ENCODE data around the gene NELL1. TPM values are rescaled to one million over a fixed set of nuclear protein-coding genes. Genes with fewer than 3 reads are reported as not detected.

The NELL1 gene
- total and polyA plus RNA-seq, 2 experiments from 2014 or later = 1.6 TPM; not detected in 1

DNA sequence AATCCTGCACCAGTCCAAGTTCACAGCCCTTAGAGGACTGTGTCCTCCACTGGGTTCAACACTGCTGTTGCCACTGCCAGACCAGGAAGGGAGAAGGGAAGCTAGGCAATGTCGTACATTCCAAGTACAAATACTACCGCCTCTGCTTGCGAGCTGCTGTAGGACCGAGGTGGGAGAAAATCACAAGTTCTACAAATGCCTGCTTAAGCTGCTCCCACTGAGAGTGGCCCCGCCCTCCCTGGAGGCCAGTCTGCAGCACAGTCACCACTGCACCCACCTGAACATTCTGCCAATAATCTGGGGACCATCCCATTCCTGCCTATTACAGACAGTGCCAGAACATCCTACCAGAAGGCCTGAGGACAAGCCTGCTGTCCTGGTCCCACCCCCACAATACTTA lies 816.0 kb downstream of the NELL1 start:
- H3K36me3 Mint-ChIP-seq (ENCODE audit: low read depth) = no peaks in the 10 kb centered on the region
- peaks cover 5% of the 10 kb centered on the region; the same call in 1 of the 3 replicates for H3K9me3 Mint-ChIP-seq
- H3K27ac ChIP-seq (ENCODE audit: low read depth) = no peak overlapping the region
- H3K27me3 Mint-ChIP-seq (ENCODE audit: insufficient read depth, low read depth, poor library complexity) = peaks cover 3% of the 10 kb centered on the region
- H3K36me3 ChIP-seq (ENCODE audit: insufficient read depth) = no peaks in the 10 kb centered on the region
- no peaks in the 10 kb centered on the region for H3K4me1 ChIP-seq (ENCODE audit: insufficient read depth)
- H3K4me1 Mint-ChIP-seq = no peaks in the 10 kb centered on the region
- no peak overlapping the region for H3K27ac Mint-ChIP-seq
- TF ChIP-seq ZNF114 (CRISPR knock-in tag; IDR thresholded peaks at IDR 0.05) = no peak
- TF ChIP-seq, protein P1, sequence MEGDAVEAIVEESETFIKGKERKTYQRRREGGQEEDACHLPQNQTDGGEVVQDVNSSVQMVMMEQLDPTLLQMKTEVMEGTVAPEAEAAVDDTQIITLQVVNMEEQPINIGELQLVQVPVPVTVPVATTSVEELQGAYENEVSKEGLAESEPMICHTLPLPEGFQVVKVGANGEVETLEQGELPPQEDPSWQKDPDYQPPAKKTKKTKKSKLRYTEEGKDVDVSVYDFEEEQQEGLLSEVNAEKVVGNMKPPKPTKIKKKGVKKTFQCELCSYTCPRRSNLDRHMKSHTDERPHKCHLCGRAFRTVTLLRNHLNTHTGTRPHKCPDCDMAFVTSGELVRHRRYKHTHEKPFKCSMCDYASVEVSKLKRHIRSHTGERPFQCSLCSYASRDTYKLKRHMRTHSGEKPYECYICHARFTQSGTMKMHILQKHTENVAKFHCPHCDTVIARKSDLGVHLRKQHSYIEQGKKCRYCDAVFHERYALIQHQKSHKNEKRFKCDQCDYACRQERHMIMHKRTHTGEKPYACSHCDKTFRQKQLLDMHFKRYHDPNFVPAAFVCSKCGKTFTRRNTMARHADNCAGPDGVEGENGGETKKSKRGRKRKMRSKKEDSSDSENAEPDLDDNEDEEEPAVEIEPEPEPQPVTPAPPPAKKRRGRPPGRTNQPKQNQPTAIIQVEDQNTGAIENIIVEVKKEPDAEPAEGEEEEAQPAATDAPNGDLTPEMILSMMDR (conservative IDR thresholded peaks at IDR 0.05; ENCODE audit: low read depth in 2 of 2) = no peak
- no peak for TF ChIP-seq NANOG (IDR thresholded peaks at IDR 0.05; ENCODE audit: borderline replicate concordance)
- no peak for TF ChIP-seq JUNB (IDR thresholded peaks at IDR 0.05; ENCODE audit: unreplicated experiment)
- no peak for TF ChIP-seq EZH2phosphoT487 (IDR thresholded peaks at IDR 0.05; ENCODE audit: unreplicated experiment)
- no peak for TF ChIP-seq CREB1 (CRISPR knock-in tag; IDR thresholded peaks at IDR 0.05; ENCODE audit: low read depth)
- peaks cover 4% of the 10 kb centered on the region; the same call in 1 of the 2 replicates for H3K9me2 ChIP-seq (ENCODE audit: insufficient read depth)
- H3K4me3 Mint-ChIP-seq = no peak overlapping the region
- H3K27me3 ChIP-seq (ENCODE audit: insufficient read depth) = no peaks in the 10 kb centered on the region
- H3K4me3 ChIP-seq = no peak overlapping the region
- no peak overlapping the region for H3K4me2 ChIP-seq
- no peak overlapping the region for H2AFZ ChIP-seq
- H4K20me1 ChIP-seq (replicated peaks; ENCODE audit: insufficient read depth) = no peaks in the 10 kb centered on the region
- H3K79me2 ChIP-seq (replicated peaks; ENCODE audit: insufficient read depth) = no peaks in the 10 kb centered on the region
- ATAC-seq (no peak), DNase-seq (ENCODE audit: low spot score) (no peak)
- H3F3A ChIP-seq (replicated peaks; ENCODE audit: low read depth) = no peaks in the 10 kb centered on the region

DNA sequence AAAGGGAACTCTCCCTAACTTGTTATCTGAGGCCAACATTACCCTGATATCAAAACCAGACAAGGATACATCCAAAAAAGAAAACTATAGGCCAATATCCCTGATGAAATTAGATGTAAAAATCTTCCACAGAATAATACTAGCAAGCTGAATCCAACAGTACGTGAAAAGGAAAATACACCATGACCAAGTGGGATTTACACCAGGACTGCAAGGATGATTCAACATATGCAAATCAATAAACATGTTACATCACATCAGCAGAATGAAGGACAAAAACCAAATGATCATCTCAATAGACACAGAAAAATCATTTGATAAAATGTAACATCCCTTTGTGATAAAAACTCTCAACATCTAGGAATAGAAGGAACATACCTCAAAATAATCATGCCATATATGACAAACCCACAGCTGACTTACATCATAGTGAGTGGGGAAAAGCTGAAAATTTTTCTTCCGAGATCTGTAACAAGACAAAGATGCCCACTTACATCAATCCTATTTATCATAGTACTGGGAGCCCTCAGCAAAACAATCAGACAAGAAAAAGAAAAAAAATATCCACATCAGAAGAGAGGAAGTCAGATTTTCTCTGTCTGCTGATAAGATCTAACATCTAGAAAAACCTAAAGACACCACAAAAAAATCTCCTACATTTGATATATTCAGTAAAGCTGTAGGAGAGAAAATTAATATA lies 820.2 kb downstream of the NELL1 start:
- H3K79me2 ChIP-seq (replicated peaks; ENCODE audit: insufficient read depth) = no peaks in the 10 kb centered on the region
- H3F3A ChIP-seq (replicated peaks; ENCODE audit: low read depth) = no peaks in the 10 kb centered on the region
- no peak overlapping the region for H2AFZ ChIP-seq
- DNase-seq (ENCODE audit: low spot score) (no peak), ATAC-seq (no peak)
- H4K20me1 ChIP-seq (replicated peaks; ENCODE audit: insufficient read depth) = no peaks in the 10 kb centered on the region
- no peaks in the 10 kb centered on the region for H3K27me3 ChIP-seq (ENCODE audit: insufficient read depth)
- no peak overlapping the region for H3K4me2 ChIP-seq
- peaks cover 8% of the 10 kb centered on the region; the same call in 1 of the 3 replicates for H3K9me3 Mint-ChIP-seq
- H3K4me1 ChIP-seq (ENCODE audit: insufficient read depth) = no peaks in the 10 kb centered on the region
- H3K36me3 ChIP-seq (ENCODE audit: insufficient read depth) = no peaks in the 10 kb centered on the region
- no peaks in the 10 kb centered on the region for H3K4me1 Mint-ChIP-seq
- H3K27me3 Mint-ChIP-seq (ENCODE audit: insufficient read depth, low read depth, poor library complexity) = peaks cover 3% of the 10 kb centered on the region
- no peak overlapping the region for H3K27ac ChIP-seq (ENCODE audit: low read depth)
- no peak overlapping the region for H3K27ac Mint-ChIP-seq
- no peak overlapping the region for H3K4me3 Mint-ChIP-seq
- no peak overlapping the region for H3K4me3 ChIP-seq
- no peaks in the 10 kb centered on the region for H3K36me3 Mint-ChIP-seq (ENCODE audit: low read depth)
- no peak for TF ChIP-seq POLR2AphosphoS5 (IDR thresholded peaks at IDR 0.05; ENCODE audit: low read depth)
- TF ChIP-seq, protein P1 (conservative IDR thresholded peaks at IDR 0.05; ENCODE audit: low read depth in 2 of 2) = no peak
- TF ChIP-seq, protein P2, sequence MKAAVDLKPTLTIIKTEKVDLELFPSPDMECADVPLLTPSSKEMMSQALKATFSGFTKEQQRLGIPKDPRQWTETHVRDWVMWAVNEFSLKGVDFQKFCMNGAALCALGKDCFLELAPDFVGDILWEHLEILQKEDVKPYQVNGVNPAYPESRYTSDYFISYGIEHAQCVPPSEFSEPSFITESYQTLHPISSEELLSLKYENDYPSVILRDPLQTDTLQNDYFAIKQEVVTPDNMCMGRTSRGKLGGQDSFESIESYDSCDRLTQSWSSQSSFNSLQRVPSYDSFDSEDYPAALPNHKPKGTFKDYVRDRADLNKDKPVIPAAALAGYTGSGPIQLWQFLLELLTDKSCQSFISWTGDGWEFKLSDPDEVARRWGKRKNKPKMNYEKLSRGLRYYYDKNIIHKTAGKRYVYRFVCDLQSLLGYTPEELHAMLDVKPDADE (IDR thresholded peaks at IDR 0.05) = no peak
- no peak for TF ChIP-seq ZNF331 (CRISPR knock-in tag; IDR thresholded peaks at IDR 0.05; ENCODE audit: low read depth)
- peaks cover 4% of the 10 kb centered on the region; the same call in 1 of the 2 replicates for H3K9me2 ChIP-seq (ENCODE audit: insufficient read depth)

All from GM23338 (cell line).